Tibial nerve (tissue), 4 donors: ENCODE results near the gene NUB1. TPM values are rescaled to one million over a fixed set of nuclear protein-coding genes. Genes with fewer than 3 reads are reported as not detected.

Source experiments
- DNase-seq, 2 donors: peaks; one replicate each; pipeline ENCODE4 v3.0.0-alpha.2; 2019; ENCODE audit warnings: low spot score in 2 of 2
- H3K27ac ChIP-seq, 4 donors: fragments of 200-600 bp; sonication (generic) in 3 of 4; one replicate each; pipeline ENCODE4 v1.5.1; 2017 to 2019; ENCODE audit warnings: mild to moderate bottlenecking in 1 of 4
- H3K27me3 ChIP-seq, 2 donors: fragments of 200-600 bp; sonication (generic) in 1 of 2; one replicate each; pipeline versions ENCODE4 v1.5.1 to v1.6.0; 2017 to 2019
- H3K36me3 ChIP-seq, 3 donors: fragments of 200-600 bp; sonication (generic); one replicate each; pipeline ENCODE4 v1.5.1; 2018 to 2019
- H3K4me1 ChIP-seq, 4 donors: fragments of 200-600 bp; sonication (generic) in 3 of 4; one replicate each; pipeline ENCODE4 v1.5.1; 2017 to 2019
- H3K4me3 ChIP-seq, 4 donors: fragments of 200-600 bp; sonication (generic) in 3 of 4; one replicate each; pipeline ENCODE4 v1.5.1; 2017 to 2019; ENCODE audit warnings: mild to moderate bottlenecking in 1 of 4, moderate library complexity in 1 of 4
- H3K9me3 ChIP-seq, 4 donors: fragments of 200-600 bp; sonication (generic) in 3 of 4; one replicate each; pipeline ENCODE4 v1.5.1; 2017 to 2019
- CTCF ChIP-seq, 5 experiments: fragments of 200-600 bp in 3 of 5; fragments of 450-650 bp in 2 of 5; sonication (generic) in 3 of 5; IDR thresholded peaks; one replicate each; pipeline ENCODE4 v1.5.1; 2016 to 2019; ENCODE audit warnings: antibody characterized with exemption in 5 of 5, mild to moderate bottlenecking in 3 of 5, moderate library complexity in 2 of 5
- EP300 ChIP-seq, 2 donors: sonication (generic); formaldehyde crosslinking; IDR thresholded peaks; one replicate each; pipeline ENCODE4 v1.6.1; 2017; ENCODE audit warnings: antibody characterized with exemption in 2 of 2, mild to moderate bottlenecking in 1 of 2
- POLR2A ChIP-seq, 2 donors: fragments of 450-650 bp; IDR thresholded peaks; one replicate each; pipeline ENCODE4 v1.6.1; 2017; ENCODE audit warnings: antibody characterized with exemption in 2 of 2, mild to moderate bottlenecking in 2 of 2, moderate library complexity in 2 of 2
- WGBS, 2 donors: methylation state at CpG; one replicate each; pipeline ENCODE4 v1.1.5; 2018; 5-methylcytosine and 5-hydroxymethylcytosine counted together
- total RNA-seq, 4 donors: library from RNA; depleted of rRNA; stranded (reverse); fragments of >200 nt; gene quantifications; one replicate each; pipeline ENCODE4 v1.1.0, GENCODE V29; 2016

Gene NUB1
- total RNA-seq, 4 donors from 2014 or later: 40.8 to 66.3 (median 60.1) TPM

DNA sequence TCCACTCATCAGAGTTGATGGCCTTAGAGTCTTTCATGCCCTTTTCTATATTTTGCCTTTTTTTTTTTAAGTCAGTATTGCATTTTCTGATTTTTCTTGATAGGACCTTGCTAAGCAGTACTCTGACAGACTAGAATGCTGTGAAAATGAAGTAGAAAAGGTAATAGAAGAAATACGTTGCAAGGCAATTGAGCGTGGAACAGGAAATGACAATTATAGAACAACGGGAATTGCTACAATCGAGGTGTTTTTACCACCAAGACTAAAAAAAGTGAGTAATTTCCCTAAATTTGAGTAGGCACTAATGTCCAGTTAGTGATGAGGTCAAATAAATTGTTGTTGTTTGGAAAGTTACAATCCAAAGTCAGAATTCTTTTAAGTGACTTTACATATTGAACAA, 7.4 kb downstream of the NUB1 start:
- Histone ChIP-seq H3K36me3 (peaks cover 0 to 88% (median 0%) of the 10 kb centered on the region in 3 donors), H3K9me3 (no peaks in the 10 kb centered on the region), H3K27me3 (no peaks in the 10 kb centered on the region), H3K4me1 (peaks cover 0 to 37% (median 5%) of the 10 kb centered on the region in 4 donors), H3K27ac (peak overlapping the region in 3 of 4 donors; percentile 13 to 81 (median 60)), H3K4me3 (no peak overlapping the region)
- no peak for DNase-seq
- TF ChIP-seq EP300 (IDR thresholded peaks at IDR 0.05): no peak
- WGBS, 2 donors: 66 to 71% methylated on average over 4 of the region's 4 CpGs

DNA sequence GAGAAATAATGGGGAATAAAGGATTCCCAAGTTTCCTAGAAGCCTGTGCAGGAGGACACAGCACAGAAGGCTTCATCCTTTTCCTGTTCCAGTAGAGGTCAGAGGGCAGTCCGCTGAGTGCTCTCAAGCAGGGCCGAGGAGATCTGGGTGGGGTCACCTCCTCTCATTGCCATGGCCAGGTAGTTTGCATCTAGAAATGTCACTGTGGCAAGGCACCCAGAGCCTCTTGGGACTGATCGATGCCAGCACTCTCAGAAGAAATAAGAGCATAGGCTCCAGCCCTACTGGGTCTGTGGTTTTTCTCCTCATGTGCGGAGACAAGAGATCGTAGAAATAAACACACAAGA, 7.9 kb downstream of the NUB1 start:
- Histone ChIP-seq H3K27me3 (no peaks in the 10 kb centered on the region), H3K4me1 (peaks cover 0 to 37% (median 5%) of the 10 kb centered on the region in 4 donors), H3K27ac (peak overlapping the region in 3 of 4 donors; percentile 13 to 81 (median 60)), H3K9me3 (no peaks in the 10 kb centered on the region), H3K36me3 (peaks cover 0 to 93% (median 0%) of the 10 kb centered on the region in 3 donors), H3K4me3 (no peak overlapping the region)
- WGBS, 2 donors: 60 to 67% methylated on average over 5 of the region's 5 CpGs
- no peak for DNase-seq
- TF ChIP-seq EP300 (IDR thresholded peaks at IDR 0.05): no peak

GRCh38 chr7:151351027-151351426, 9.4 kb downstream of the NUB1 start:
- no peaks in the 10 kb centered on the region for H3K9me3 ChIP-seq
- peak overlapping the region in 1 of 4 donors; percentile 27 for H3K27ac ChIP-seq
- H3K36me3 ChIP-seq: peaks cover 0 to 95% (median 0%) of the 10 kb centered on the region in 3 donors
- no peaks in the 10 kb centered on the region for H3K27me3 ChIP-seq
- H3K4me3 ChIP-seq: no peak overlapping the region
- H3K4me1 ChIP-seq: peaks cover 0 to 26% (median 5%) of the 10 kb centered on the region in 4 donors
- DNase-seq: no peak
- WGBS, 2 donors: 43 to 49% methylated on average over 8 of the region's 8 CpGs
- TF ChIP-seq POLR2A (IDR thresholded peaks at IDR 0.05): no peak
- TF ChIP-seq CTCF (IDR thresholded peaks at IDR 0.05): no peak
- no peak for TF ChIP-seq EP300 (IDR thresholded peaks at IDR 0.05)

- 75 to 78% methylated on average over 6 of the region's 6 CpGs for WGBS, 2 donors
- H3K27me3 ChIP-seq: no peaks in the 10 kb centered on the region
- peak overlapping the region in 1 of 4 donors; percentile 52 for H3K27ac ChIP-seq
- no peak for TF ChIP-seq CTCF (IDR thresholded peaks at IDR 0.05)
- TF ChIP-seq EP300 (IDR thresholded peaks at IDR 0.05): no peak
- no peak for TF ChIP-seq POLR2A (IDR thresholded peaks at IDR 0.05)
- H3K36me3 ChIP-seq: peaks cover 0 to 95% (median 0%) of the 10 kb centered on the region in 3 donors
- H3K9me3 ChIP-seq: no peaks in the 10 kb centered on the region
- DNase-seq: no peak
- no peak overlapping the region for H3K4me3 ChIP-seq
- peaks cover 0 to 22% (median 5%) of the 10 kb centered on the region in 4 donors for H3K4me1 ChIP-seq
Measured at GRCh38 chr7:151351967-151352366, 10.4 kb downstream of the NUB1 start.

DNA sequence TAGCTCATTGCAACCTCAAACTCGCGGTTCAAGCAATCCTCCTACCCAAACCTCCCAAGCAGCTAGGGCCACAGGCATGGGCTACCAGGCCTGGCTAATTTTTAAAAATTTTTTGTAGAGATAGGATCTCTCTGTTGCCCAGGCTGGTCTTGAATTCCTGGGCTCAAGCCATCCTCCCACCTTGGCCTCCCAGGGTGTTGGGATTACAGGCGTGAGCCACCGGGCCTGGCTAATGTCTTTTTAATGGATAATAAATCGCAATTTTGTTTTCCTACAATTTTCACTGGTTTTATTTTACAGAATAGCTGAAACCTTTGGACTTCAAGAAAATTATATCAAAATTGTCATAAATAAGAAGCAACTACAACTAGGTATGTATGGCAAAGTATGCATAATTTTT, 10.9 kb downstream of the NUB1 start:
- no peaks in the 10 kb centered on the region for H3K9me3 ChIP-seq
- peaks cover 0 to 22% (median 5%) of the 10 kb centered on the region in 4 donors for H3K4me1 ChIP-seq
- peaks cover 0 to 95% (median 0%) of the 10 kb centered on the region in 3 donors for H3K36me3 ChIP-seq
- no peaks in the 10 kb centered on the region for H3K27me3 ChIP-seq
- peak overlapping the region in 1 of 4 donors; percentile 52 for H3K27ac ChIP-seq
- H3K4me3 ChIP-seq: no peak overlapping the region
- TF ChIP-seq EP300 (IDR thresholded peaks at IDR 0.05): no peak
- TF ChIP-seq CTCF (IDR thresholded peaks at IDR 0.05): no peak
- no peak for TF ChIP-seq POLR2A (IDR thresholded peaks at IDR 0.05)
- DNase-seq: no peak
- WGBS, 2 donors: 70 to 80% methylated on average over 5 of the region's 5 CpGs

- no peak for TF ChIP-seq EP300 (IDR thresholded peaks at IDR 0.05)
- no peak for TF ChIP-seq CTCF (IDR thresholded peaks at IDR 0.05)
- TF ChIP-seq POLR2A (IDR thresholded peaks at IDR 0.05): no peak
- no peak for DNase-seq
- H3K36me3 ChIP-seq: peaks cover 0 to 65% (median 6%) of the 10 kb centered on the region in 3 donors
- WGBS, 2 donors: 62 to 65% methylated on average over 3 of the region's 3 CpGs
- H3K9me3 ChIP-seq: no peaks in the 10 kb centered on the region
- no peak overlapping the region for H3K4me3 ChIP-seq
- no peak overlapping the region for H3K27ac ChIP-seq
- H3K27me3 ChIP-seq: no peaks in the 10 kb centered on the region
- peaks cover 0 to 8% (median under 1%) of the 10 kb centered on the region in 4 donors for H3K4me1 ChIP-seq
Measured at GRCh38 chr7:151361193-151361959, 19.8 kb downstream of the NUB1 start.
